Endothelial cell of umbilical vein (primary cell): ENCODE measurements around the gene SNX24. TPM values are rescaled to one million over a fixed set of nuclear protein-coding genes. Genes with fewer than 3 reads are reported as not detected.

Experiments used
- BruUV-seq: library from RNA; stranded (reverse); fragments of 400-500 nt; replicated peaks from 2 replicates; lab custom pipeline; 2021; lab: Mats Ljungman, UMichigan
- CTCF ChIA-PET: fragments of 300-600, 350-600 bp; sonication (Branson Sonifier 250); formaldehyde crosslinking; loops from one replicate; lab custom pipeline; 2021; ENCODE audit warnings: antibody characterized with exemption, inconsistent platforms; lab: Charles Lee
- POLR2A ChIA-PET: fragments of 300-600, 350-600 bp; sonication (Branson Sonifier 250); formaldehyde crosslinking; loops from one replicate; lab custom pipeline; 2021; ENCODE audit warnings: antibody characterized with exemption, inconsistent platforms; lab: Charles Lee
- DNase-seq: peaks from one replicate; pipeline ENCODE4 v3.0.0-alpha.2; 2011; ENCODE audit warnings: low read depth, low spot score
- FAIRE-seq: peaks from 2 replicates; lab custom pipeline; 2011; peaks lifted over from hg19 to GRCh38; lab: Jason Lieb, UNC
- H2AFZ ChIP-seq: 2 replicates; pipeline ENCODE4 v1.6.0; 2012; ENCODE audit warnings: low read depth, low read length, control low read depth, inconsistent platforms
- H3K27ac ChIP-seq: 2 replicates; pipeline ENCODE4 v1.5.1; 2011; ENCODE audit warnings: low read depth, mild to moderate bottlenecking, control low read depth, low read length, moderate library complexity; ENCODE audit not compliant: insufficient read depth
- H3K27me3 ChIP-seq, 2 experiments: 2 replicates each; pipeline versions ENCODE4 v1.6.0 to v1.6.1; 2011; ENCODE audit warnings: low read length in 2 of 2, mixed read lengths in 1 of 2; ENCODE audit not compliant: control insufficient read depth in 2 of 2, insufficient read depth in 2 of 2
- H3K36me3 ChIP-seq, 2 experiments: 2 replicates in 1 of 2; 3 replicates in 1 of 2; pipeline ENCODE4 v1.5.1; 2011; ENCODE audit warnings: low read length in 2 of 2, mild to moderate bottlenecking in 1 of 2, moderate library complexity in 1 of 2; ENCODE audit not compliant: control insufficient read depth in 2 of 2, insufficient read depth in 2 of 2; ENCODE audit errors: extremely low read depth in 1 of 2
- H3K4me1 ChIP-seq: 3 replicates; pipeline ENCODE4 v1.5.1; 2011; ENCODE audit warnings: mild to moderate bottlenecking, low read length; ENCODE audit not compliant: control insufficient read depth, insufficient read depth; ENCODE audit errors: extremely low read depth
- H3K4me2 ChIP-seq: 2 replicates; pipeline ENCODE4 v1.6.1; 2011; ENCODE audit warnings: low read length, control low read depth, mixed read lengths; ENCODE audit not compliant: insufficient read depth
- H3K4me3 ChIP-seq, 3 experiments: fragments of 200-600 bp in 1 of 3; sonication (generic), shearing (Covaris generic) in 1 of 3; replicated peaks in 1 of 3; 2 replicates each; pipeline ENCODE4 v1.5.1; 2011 to 2016; ENCODE audit warnings: control low read depth in 3 of 3, low read length in 3 of 3, mild to moderate bottlenecking in 2 of 3, inconsistent platforms in 1 of 3, low read depth in 1 of 3, moderate library complexity in 1 of 3; ENCODE audit not compliant: insufficient read depth in 1 of 3
- H3K79me2 ChIP-seq: 2 replicates; pipeline ENCODE4 v1.6.0; 2012; ENCODE audit warnings: low read length, inconsistent platforms; ENCODE audit not compliant: control insufficient read depth, insufficient read depth
- H3K9ac ChIP-seq: replicated peaks from 2 replicates; pipeline ENCODE3; 2011; ENCODE audit warnings: low read length, control low read depth; ENCODE audit not compliant: insufficient read depth; ENCODE audit errors: extremely low read depth
- H3K9me1 ChIP-seq: replicated peaks from 3 replicates; pipeline ENCODE4 v1.6.0; 2011; ENCODE audit warnings: mild to moderate bottlenecking, low read length; ENCODE audit not compliant: control insufficient read depth, insufficient read depth; ENCODE audit errors: extremely low read depth
- H3K9me3 ChIP-seq: replicated peaks from 2 replicates; pipeline ENCODE4 v1.5.1; 2012; ENCODE audit warnings: low read length, inconsistent platforms; ENCODE audit not compliant: control insufficient read depth, insufficient read depth
- H4K20me1 ChIP-seq: replicated peaks from 2 replicates; pipeline ENCODE3; 2011; ENCODE audit warnings: mild to moderate bottlenecking, low read length; ENCODE audit not compliant: control insufficient read depth, insufficient read depth; ENCODE audit errors: extremely low read depth
- CTCF ChIP-seq, 2 donors: IDR thresholded peaks; 1 replicate in 1 of 2; 2 replicates in 1 of 2; pipeline ENCODE4 v1.5.1; 2011; ENCODE audit warnings: low read length in 2 of 2, mild to moderate bottlenecking in 2 of 2, moderate library complexity in 2 of 2, control low read depth in 1 of 2, inconsistent platforms in 1 of 2, low read depth in 1 of 2; ENCODE audit not compliant: insufficient read depth in 1 of 2; ENCODE audit errors: extremely low read depth in 1 of 2
- EZH2 ChIP-seq: IDR thresholded peaks from 2 replicates; pipeline ENCODE4 v1.6.1; 2012; ENCODE audit warnings: borderline replicate concordance, low read depth, mild to moderate bottlenecking, moderate library complexity, low read length, inconsistent platforms; ENCODE audit not compliant: severe bottlenecking
- FOS ChIP-seq: IDR thresholded peaks from 2 replicates; pipeline ENCODE4 v1.6.1; 2011; ENCODE audit warnings: mild to moderate bottlenecking, low read length, moderate library complexity, borderline replicate concordance; ENCODE audit not compliant: insufficient read depth
- GATA2 ChIP-seq: IDR thresholded peaks from 2 replicates; pipeline ENCODE4 v1.7.0; 2011; ENCODE audit warnings: low read depth, mild to moderate bottlenecking, moderate library complexity, mixed read lengths, low read length; ENCODE audit not compliant: insufficient read length, insufficient read depth
- JUN ChIP-seq: IDR thresholded peaks from 2 replicates; pipeline ENCODE4 v1.6.1; 2011; ENCODE audit warnings: borderline replicate concordance, low read depth; ENCODE audit not compliant: insufficient read length, insufficient read depth
- MYC ChIP-seq: IDR thresholded peaks from one replicate; pipeline ENCODE4 v1.6.1; 2011; ENCODE audit warnings: mild to moderate bottlenecking, low read depth, low read length
- POLR2A ChIP-seq: IDR thresholded peaks from 2 replicates; pipeline ENCODE4 v1.6.1; 2012; ENCODE audit warnings: low read depth, mild to moderate bottlenecking, control low read depth, low read length
- POLR2AphosphoS5 ChIP-seq: IDR thresholded peaks from 2 replicates; pipeline ENCODE4 v1.6.1; 2012; ENCODE audit warnings: low read depth, mild to moderate bottlenecking, control low read depth, low read length, moderate library complexity; ENCODE audit not compliant: insufficient read depth
- dilution Hi-C: fragments of 300-500 bp; cut with MboI; formaldehyde crosslinking; loops from one replicate; pipeline ENCODE4 v1.15.0; 2019; ENCODE audit warnings: low sequenced_read_pairs; ENCODE audit not compliant: extremely low pct_ligation_motif_present
- intact Hi-C: fragments of 100-400 bp; cut with micrococcal nuclease; formaldehyde crosslinking; loops from one replicate; pipeline ENCODE4 v1.10.0; 2022
- polyA plus RNA-seq, 4 experiments: library from polyadenylated mRNA; depleted of rRNA in 3 of 4; stranded (reverse) in 3 of 4; unstranded in 1 of 4; fragments of >200 nt; gene quantifications; 2 replicates each; pipeline versions ENCODE4 v1.2.1 to v1.2.3, GENCODE V29; 2011 to 2012; ENCODE audit warnings: missing spikeins in 1 of 4
- total RNA-seq: library from RNA; stranded (reverse); gene quantifications from 2 replicates; pipeline ENCODE4 v1.2.3, GENCODE V29; 2021
- TF ChIP-seq, protein P1 (sequence below): IDR thresholded peaks from 2 replicates; pipeline ENCODE4 v1.6.1; 2011; ENCODE audit not compliant: insufficient read depth, insufficient read length

The SNX24 gene
- total and polyA plus RNA-seq, 2 donors (not counting 3 experiments of a cell fraction or from before 2014, with no cell fraction given) = 2.9 to 14.9 TPM

DNA sequence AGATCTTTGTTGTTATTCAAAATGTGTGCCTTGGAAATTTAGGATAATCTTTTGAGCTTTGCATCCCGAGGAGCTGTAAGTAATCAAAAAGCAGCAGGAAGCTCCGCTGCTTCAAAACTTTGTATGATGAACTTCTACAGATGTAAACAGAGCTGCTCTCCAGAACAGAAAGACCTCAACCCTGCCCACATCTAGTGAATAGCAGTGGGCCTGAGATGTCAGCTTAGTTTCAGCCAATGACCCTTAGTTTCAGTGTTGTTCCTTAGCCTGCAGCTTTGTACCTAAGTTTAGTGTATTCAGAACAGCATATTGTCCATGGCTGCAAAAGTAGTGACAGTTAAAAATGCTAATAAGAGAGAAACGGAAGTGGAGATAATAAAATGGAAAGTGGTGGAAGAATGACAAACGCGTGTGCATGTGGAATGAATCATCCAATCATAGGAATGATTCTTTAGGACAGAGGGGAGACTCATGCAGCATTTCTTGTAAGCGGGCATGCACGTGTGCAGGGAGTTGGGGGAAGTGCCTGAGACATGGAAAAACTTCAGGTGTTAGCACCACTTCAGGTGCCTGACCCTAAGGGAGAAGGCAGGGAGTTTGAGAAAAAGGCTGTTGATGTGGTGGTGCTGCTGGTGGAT lies 24.9 kb downstream of the SNX24 start:
- no TSS peak for BruUV-seq
- H3K4me1 ChIP-seq = no peaks in the 10 kb centered on the region
- no peak overlapping the region for H2AFZ ChIP-seq
- no peak overlapping the region for H3K27ac ChIP-seq
- POLR2A ChIA-PET = no interaction called here
- no peak for DNase-seq
- FAIRE-seq = no peak
- CTCF ChIA-PET = no interaction called here
- H3K36me3 ChIP-seq = no peaks in the 10 kb centered on the region
- H3K79me2 ChIP-seq = no peaks in the 10 kb centered on the region
- no peak overlapping the region for H3K9ac ChIP-seq
- H3K4me2 ChIP-seq = no peak overlapping the region
- no peaks in the 10 kb centered on the region for H3K27me3 ChIP-seq
- intact Hi-C loops (no loop called here), dilution Hi-C loops (no loop called here)
- no peaks in the 10 kb centered on the region for H3K9me1 ChIP-seq
- no peaks in the 10 kb centered on the region for H4K20me1 ChIP-seq
- TF ChIP-seq MYC (no peak), JUN (no peak), FOS (no peak), EZH2 (no peak), POLR2AphosphoS5 (no peak), GATA2 (no peak), POLR2A (no peak), CTCF (IDR thresholded peaks at IDR 0.05; ENCODE audit: extremely low read depth in 1 of 2, insufficient read depth in 1 of 2, low read depth in 1 of 2, low read length in 2 of 2) (no peak)
- TF ChIP-seq, protein P1, sequence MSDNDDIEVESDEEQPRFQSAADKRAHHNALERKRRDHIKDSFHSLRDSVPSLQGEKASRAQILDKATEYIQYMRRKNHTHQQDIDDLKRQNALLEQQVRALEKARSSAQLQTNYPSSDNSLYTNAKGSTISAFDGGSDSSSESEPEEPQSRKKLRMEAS = no peak
- no peaks in the 10 kb centered on the region for H3K9me3 ChIP-seq
- no peak overlapping the region for H3K4me3 ChIP-seq
